ENCODE measurements around the gene ARPC5.
"Not testable (repeated sequence)": the region's sequence is repeated elsewhere in the genome, so short reads cannot be mapped to it uniquely, and the experiment has no call there.

Gene ARPC5

DNA sequence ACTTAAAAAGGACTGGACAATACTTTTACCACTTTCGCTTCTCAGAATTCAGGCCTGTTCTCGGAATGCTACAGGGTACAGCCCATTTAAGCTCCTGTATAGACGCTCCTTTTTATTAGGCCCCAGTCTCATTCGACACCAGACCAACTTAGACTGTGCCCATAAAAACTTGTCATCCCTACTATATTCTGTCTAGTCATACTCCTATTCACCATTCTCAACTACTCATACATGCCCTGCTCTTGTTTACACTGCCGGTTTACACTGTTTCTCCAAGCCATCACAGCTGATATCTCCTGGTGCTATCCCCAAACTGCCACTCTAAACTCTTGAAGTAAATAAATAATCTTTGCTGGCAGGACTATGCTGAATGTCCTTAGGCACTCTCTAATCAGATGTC is 17.4 kb downstream of the ARPC5 start:
- not testable (repeated sequence) for ATAC-seq (replicated peaks); H3K4me1 Mint-ChIP-seq (ENCODE audit: low read depth in 2 of 2); H3K4me3 Mint-ChIP-seq; DNase-seq; H3K27ac Mint-ChIP-seq; H3K36me3 Mint-ChIP-seq (ENCODE audit: insufficient read depth); H3K9me3 Mint-ChIP-seq
- H3K27me3 Mint-ChIP-seq, result peaks cover 6 to 19% of the 10 kb centered on the region in 2 donors

- not testable (repeated sequence) for H3K36me3 Mint-ChIP-seq (ENCODE audit: insufficient read depth); ATAC-seq (replicated peaks); DNase-seq; H3K4me1 Mint-ChIP-seq (ENCODE audit: low read depth in 2 of 2); H3K4me3 Mint-ChIP-seq; H3K27ac Mint-ChIP-seq; H3K9me3 Mint-ChIP-seq
- H3K27me3 Mint-ChIP-seq, result peaks cover 13 to 38% of the 10 kb centered on the region in 2 donors
Measured at GRCh38 chr1:183612975-183613374, 22.6 kb downstream of the ARPC5 start.

DNA sequence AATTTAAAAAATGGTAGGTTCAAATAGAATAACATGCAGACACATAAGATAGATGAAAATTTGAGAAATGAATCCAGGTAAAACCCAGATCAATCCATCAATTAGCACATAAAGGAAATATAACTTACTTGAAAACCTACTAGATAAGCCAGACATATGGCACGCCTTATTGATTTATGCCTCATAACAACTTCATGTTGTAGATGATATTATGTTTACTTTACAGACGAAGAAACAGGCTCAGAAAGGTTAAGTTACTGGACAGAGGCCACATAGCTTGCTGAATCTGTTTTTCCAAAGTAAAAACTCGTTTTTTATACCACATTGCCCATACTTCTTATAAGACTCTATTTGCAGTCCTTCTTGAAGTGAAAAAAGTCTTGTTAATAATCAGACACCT is 23.2 kb downstream of the ARPC5 start:
- Mint-ChIP-seq H3K36me3 (ENCODE audit: insufficient read depth) (no peaks in the 10 kb centered on the region), H3K27ac (no peak overlapping the region), H3K4me1 (ENCODE audit: low read depth in 2 of 2) (no peaks in the 10 kb centered on the region), H3K4me3 (no peak overlapping the region), H3K9me3 (no peaks in the 10 kb centered on the region), H3K27me3 (peaks cover 13 to 38% of the 10 kb centered on the region in 2 donors)
- ATAC-seq (replicated peaks), result no peak
- no peak for DNase-seq

GRCh38 chr1:183611021-183611420 is 24.6 kb downstream of the ARPC5 start:
- Mint-ChIP-seq H3K27me3 (peaks cover 13 to 38% of the 10 kb centered on the region in 2 donors), H3K9me3 (no peaks in the 10 kb centered on the region), H3K36me3 (ENCODE audit: insufficient read depth) (no peaks in the 10 kb centered on the region), H3K4me3 (no peak overlapping the region), H3K27ac (no peak overlapping the region), H3K4me1 (ENCODE audit: low read depth in 2 of 2) (no peaks in the 10 kb centered on the region)
- ATAC-seq (replicated peaks) (no peak), DNase-seq (no peak)

DNA sequence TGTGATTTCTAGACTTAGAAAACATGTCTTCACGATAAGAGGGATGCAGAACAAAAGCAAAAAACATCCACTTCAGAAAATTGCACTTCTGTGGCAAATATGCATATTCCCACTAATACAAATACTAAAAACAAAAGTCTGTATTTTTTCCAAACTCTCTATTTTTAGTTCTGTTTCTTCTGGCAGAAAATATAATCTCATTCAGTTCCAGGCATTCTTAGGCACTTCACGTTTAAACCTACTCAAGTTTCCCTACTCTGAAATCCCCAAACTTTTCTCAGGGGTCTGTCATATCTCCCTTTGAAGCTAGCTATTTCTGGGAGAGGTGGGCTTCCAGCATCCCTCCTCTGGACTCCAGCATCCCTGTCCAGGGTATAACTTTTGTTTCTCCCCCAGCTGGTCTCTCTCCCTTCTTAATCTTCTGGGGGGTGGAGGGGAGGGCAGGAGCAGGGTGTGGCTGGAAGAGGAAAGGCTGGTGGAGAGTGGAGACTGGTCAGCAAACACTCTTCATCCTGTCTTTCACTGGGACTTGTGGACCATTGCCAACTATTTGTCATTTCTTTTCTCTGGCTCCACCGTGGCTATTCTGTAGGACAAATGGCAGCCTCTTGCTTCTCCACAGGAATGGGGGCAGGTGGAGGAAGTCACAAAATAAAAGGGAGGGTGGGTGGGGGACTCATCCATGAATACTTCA is 25.7 kb downstream of the ARPC5 start:
- no peaks in the 10 kb centered on the region for H3K9me3 Mint-ChIP-seq
- ATAC-seq (replicated peaks), result no peak
- H3K27me3 Mint-ChIP-seq, result peaks cover 12 to 37% of the 10 kb centered on the region in 2 donors
- no peak overlapping the region for H3K27ac Mint-ChIP-seq
- no peak for DNase-seq
- H3K4me1 Mint-ChIP-seq (ENCODE audit: low read depth in 2 of 2), result no peaks in the 10 kb centered on the region
- H3K36me3 Mint-ChIP-seq (ENCODE audit: insufficient read depth), result no peaks in the 10 kb centered on the region
- no peak overlapping the region for H3K4me3 Mint-ChIP-seq

- ATAC-seq (replicated peaks) (peak; percentile 24), DNase-seq (no peak)
- no peaks in the 10 kb centered on the region for H3K36me3 Mint-ChIP-seq (ENCODE audit: insufficient read depth)
- H3K27me3 Mint-ChIP-seq, result peaks cover 8 to 37% of the 10 kb centered on the region in 2 donors
- H3K4me3 Mint-ChIP-seq, result no peak overlapping the region
- peaks cover 0 to 2% of the 10 kb centered on the region in 2 donors for H3K4me1 Mint-ChIP-seq (ENCODE audit: low read depth in 2 of 2)
- H3K27ac Mint-ChIP-seq, result no peak overlapping the region
- H3K9me3 Mint-ChIP-seq, result no peaks in the 10 kb centered on the region
Measured at GRCh38 chr1:183609313-183609712, 26.3 kb downstream of the ARPC5 start.

- H3K27ac Mint-ChIP-seq, result no peak overlapping the region
- no peak overlapping the region for H3K4me3 Mint-ChIP-seq
Measured at GRCh38 chr1:183607322-183607980, 28.1 kb downstream of the ARPC5 start.

GRCh38 chr1:183605904-183606303 is 29.7 kb downstream of the ARPC5 start:
- no peak overlapping the region for H3K27ac Mint-ChIP-seq
- no peaks in the 10 kb centered on the region for H3K36me3 Mint-ChIP-seq (ENCODE audit: insufficient read depth)
- peaks cover 0 to 10% of the 10 kb centered on the region in 2 donors for H3K4me1 Mint-ChIP-seq (ENCODE audit: low read depth in 2 of 2)
- ATAC-seq (replicated peaks), result no peak
- H3K9me3 Mint-ChIP-seq, result no peaks in the 10 kb centered on the region
- no peak overlapping the region for H3K4me3 Mint-ChIP-seq
- peaks cover 6 to 37% of the 10 kb centered on the region in 2 donors for H3K27me3 Mint-ChIP-seq
- DNase-seq, result no peak

More at GRCh38 chr1:183607322-183607980, 28.1 kb downstream of the ARPC5 start:
- ATAC-seq (replicated peaks) (no peak), DNase-seq (no peak)
- Mint-ChIP-seq H3K4me1 (ENCODE audit: low read depth in 2 of 2) (peaks cover 0 to 10% of the 10 kb centered on the region in 2 donors), H3K36me3 (ENCODE audit: insufficient read depth) (no peaks in the 10 kb centered on the region), H3K9me3 (no peaks in the 10 kb centered on the region), H3K27me3 (peaks cover 13 to 43% of the 10 kb centered on the region in 2 donors)

- Mint-ChIP-seq H3K9me3 (no peaks in the 10 kb centered on the region), H3K36me3 (ENCODE audit: insufficient read depth) (no peaks in the 10 kb centered on the region), H3K4me1 (ENCODE audit: low read depth in 2 of 2) (peaks cover 0 to 10% of the 10 kb centered on the region in 2 donors), H3K27ac (peak overlapping the region in 1 of 2 donors; percentile 54), H3K27me3 (peaks cover 6 to 37% of the 10 kb centered on the region in 2 donors), H3K4me3 (no peak overlapping the region)
- DNase-seq (no peak), ATAC-seq (replicated peaks) (no peak)
Measured at GRCh38 chr1:183604815-183605214, 30.8 kb downstream of the ARPC5 start.

- Mint-ChIP-seq H3K4me1 (ENCODE audit: low read depth in 2 of 2) (peaks cover 0 to 10% of the 10 kb centered on the region in 2 donors), H3K27ac (peak overlapping the region in 1 of 2 donors; percentile 59), H3K27me3 (peaks cover 6 to 35% of the 10 kb centered on the region in 2 donors), H3K9me3 (no peaks in the 10 kb centered on the region), H3K4me3 (peak overlapping the region in 1 of 2 donors; percentile 24), H3K36me3 (ENCODE audit: insufficient read depth) (no peaks in the 10 kb centered on the region)
- no peak for DNase-seq
- peak; percentile 37 for ATAC-seq (replicated peaks)
Measured at GRCh38 chr1:183604038-183604808, 31.4 kb downstream of the ARPC5 start.

DNA sequence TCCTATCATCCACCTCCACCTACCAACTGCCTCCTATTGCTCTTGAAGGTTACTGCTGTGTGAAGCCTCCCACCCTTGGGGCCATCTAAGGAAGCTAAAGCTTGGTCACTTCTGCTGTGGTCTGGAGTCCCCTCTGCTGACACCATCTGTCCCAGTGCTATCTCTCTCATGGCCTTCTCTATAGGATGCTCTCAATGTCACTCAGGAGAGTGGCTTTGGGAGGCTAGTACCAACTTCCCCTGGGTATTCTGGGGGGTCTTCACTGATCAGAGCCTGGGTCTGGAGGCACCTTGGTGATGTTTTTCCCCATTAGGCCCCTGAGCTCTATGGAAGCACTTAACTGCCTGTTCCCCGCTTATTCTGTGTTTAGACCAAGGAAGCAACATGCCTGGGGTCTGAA is 33.1 kb downstream of the ARPC5 start:
- peaks cover 0 to 10% of the 10 kb centered on the region in 2 donors for H3K4me1 Mint-ChIP-seq (ENCODE audit: low read depth in 2 of 2)
- no peaks in the 10 kb centered on the region for H3K9me3 Mint-ChIP-seq
- ATAC-seq (replicated peaks) (no peak), DNase-seq (no peak)
- H3K4me3 Mint-ChIP-seq, result no peak overlapping the region
- H3K27ac Mint-ChIP-seq, result no peak overlapping the region
- H3K36me3 Mint-ChIP-seq (ENCODE audit: insufficient read depth), result no peaks in the 10 kb centered on the region
- H3K27me3 Mint-ChIP-seq, result peaks cover 6 to 31% of the 10 kb centered on the region in 2 donors

DNA sequence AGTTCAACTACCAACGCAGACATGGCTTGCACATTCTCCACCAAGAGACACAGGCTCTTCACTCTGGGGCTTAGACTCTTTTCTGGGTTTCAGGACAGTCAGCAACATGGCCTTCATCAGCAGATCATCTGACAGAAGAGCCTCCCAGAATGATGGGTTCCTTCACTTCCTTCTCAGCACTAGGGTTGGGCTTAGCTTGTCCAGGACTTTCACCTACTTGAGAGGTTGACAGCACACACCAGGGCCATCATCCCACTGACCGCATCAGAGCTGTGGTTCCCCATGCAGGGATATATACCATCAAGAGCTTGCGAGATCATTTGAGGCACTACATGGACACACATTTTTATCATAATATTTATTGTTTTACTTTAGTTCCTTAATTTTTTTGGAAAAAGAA is 34.9 kb downstream of the ARPC5 start:
- Mint-ChIP-seq H3K4me3 (no peak overlapping the region), H3K27ac (no peak overlapping the region), H3K27me3 (peaks cover 6 to 31% of the 10 kb centered on the region in 2 donors), H3K36me3 (ENCODE audit: insufficient read depth) (no peaks in the 10 kb centered on the region), H3K9me3 (no peaks in the 10 kb centered on the region), H3K4me1 (ENCODE audit: low read depth in 2 of 2) (peaks cover 0 to 10% of the 10 kb centered on the region in 2 donors)
- ATAC-seq (replicated peaks) (no peak), DNase-seq (no peak)

DNA sequence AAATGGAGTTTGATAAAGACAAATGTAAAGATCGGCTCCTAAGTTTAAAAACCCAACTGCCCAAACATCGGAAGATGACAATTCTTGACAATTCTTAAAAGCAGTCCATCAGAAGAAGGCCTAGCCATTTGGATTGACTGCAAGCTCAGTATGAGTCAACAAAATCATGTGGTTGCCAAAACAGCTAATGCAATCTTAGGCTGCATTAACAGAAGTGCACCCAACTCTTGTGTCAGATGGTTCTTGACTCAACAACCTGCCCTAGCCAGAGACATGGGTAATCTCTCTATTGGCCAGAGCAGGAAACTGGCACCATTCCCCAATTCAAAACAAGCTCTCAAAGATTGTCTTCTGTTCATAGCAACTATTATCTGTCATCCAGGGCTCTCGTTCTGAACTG is 35.4 kb downstream of the ARPC5 start:
- H3K36me3 Mint-ChIP-seq (ENCODE audit: insufficient read depth), result no peaks in the 10 kb centered on the region
- ATAC-seq (replicated peaks) (no peak), DNase-seq (no peak)
- H3K27me3 Mint-ChIP-seq, result peaks cover 6 to 31% of the 10 kb centered on the region in 2 donors
- H3K9me3 Mint-ChIP-seq, result no peaks in the 10 kb centered on the region
- H3K27ac Mint-ChIP-seq, result no peak overlapping the region
- peaks cover 0 to 10% of the 10 kb centered on the region in 2 donors for H3K4me1 Mint-ChIP-seq (ENCODE audit: low read depth in 2 of 2)
- no peak overlapping the region for H3K4me3 Mint-ChIP-seq

Measured in effector memory CD8-positive, alpha-beta T cell (primary cell).